Uterus (tissue), 2 donors: Measurements from ENCODE around the gene SP140.

ENCODE experiments used
- CTCF ChIP-seq, 4 experiments: fragments of 200-600 bp in 2 of 4; fragments of 450-650 bp in 2 of 4; sonication (generic) in 2 of 4; IDR thresholded peaks; one replicate each; pipeline ENCODE4 v1.5.1; 2016 to 2019; ENCODE audit warnings: antibody characterized with exemption in 4 of 4, mild to moderate bottlenecking in 2 of 4, moderate library complexity in 1 of 4
- POLR2A ChIP-seq, 2 donors: fragments of 450-650 bp; IDR thresholded peaks; one replicate each; pipeline ENCODE4 v1.6.1; 2016; ENCODE audit warnings: antibody characterized with exemption in 2 of 2, mild to moderate bottlenecking in 1 of 2, moderate library complexity in 1 of 2

GRCh38 chr2:230362030-230362691 lies 136.6 kb downstream of the SP140 start:
- TF ChIP-seq CTCF (IDR thresholded peaks at IDR 0.05) (no peak), POLR2A (IDR thresholded peaks at IDR 0.05) (no peak)
